Mucosa of stomach (tissue), 1 donor: ENCODE data around the gene KLF11.
"Not testable (repeated sequence)": the region's sequence is repeated elsewhere in the genome, so short reads cannot be mapped to it uniquely, and the experiment has no call there.

Experiments
- H3K27me3 ChIP-seq: one replicate; pipeline ENCODE4 v1.7.0; 2013; ENCODE audit warnings: mild to moderate bottlenecking, low read length; ENCODE audit not compliant: control insufficient read depth, insufficient read depth
- H3K36me3 ChIP-seq: one replicate; pipeline ENCODE4 v1.7.0; 2013; ENCODE audit warnings: low read length; ENCODE audit not compliant: control insufficient read depth, insufficient read depth
- H3K4me1 ChIP-seq: one replicate; pipeline ENCODE4 v1.7.0; 2013; ENCODE audit warnings: mild to moderate bottlenecking, low read length; ENCODE audit not compliant: control insufficient read depth, insufficient read depth
- H3K4me3 ChIP-seq: one replicate; pipeline ENCODE4 v1.7.0; 2013; ENCODE audit warnings: low read length
- H3K9ac ChIP-seq: one replicate; pipeline ENCODE4 v1.7.0; 2013; ENCODE audit warnings: mild to moderate bottlenecking, low read length, moderate library complexity
- H3K9me3 ChIP-seq: one replicate; pipeline ENCODE4 v1.7.0; 2013; ENCODE audit warnings: mild to moderate bottlenecking, low read length, moderate library complexity; ENCODE audit not compliant: control insufficient read depth
- donor health status: Pancreatic carcinoma.

Gene KLF11

DNA sequence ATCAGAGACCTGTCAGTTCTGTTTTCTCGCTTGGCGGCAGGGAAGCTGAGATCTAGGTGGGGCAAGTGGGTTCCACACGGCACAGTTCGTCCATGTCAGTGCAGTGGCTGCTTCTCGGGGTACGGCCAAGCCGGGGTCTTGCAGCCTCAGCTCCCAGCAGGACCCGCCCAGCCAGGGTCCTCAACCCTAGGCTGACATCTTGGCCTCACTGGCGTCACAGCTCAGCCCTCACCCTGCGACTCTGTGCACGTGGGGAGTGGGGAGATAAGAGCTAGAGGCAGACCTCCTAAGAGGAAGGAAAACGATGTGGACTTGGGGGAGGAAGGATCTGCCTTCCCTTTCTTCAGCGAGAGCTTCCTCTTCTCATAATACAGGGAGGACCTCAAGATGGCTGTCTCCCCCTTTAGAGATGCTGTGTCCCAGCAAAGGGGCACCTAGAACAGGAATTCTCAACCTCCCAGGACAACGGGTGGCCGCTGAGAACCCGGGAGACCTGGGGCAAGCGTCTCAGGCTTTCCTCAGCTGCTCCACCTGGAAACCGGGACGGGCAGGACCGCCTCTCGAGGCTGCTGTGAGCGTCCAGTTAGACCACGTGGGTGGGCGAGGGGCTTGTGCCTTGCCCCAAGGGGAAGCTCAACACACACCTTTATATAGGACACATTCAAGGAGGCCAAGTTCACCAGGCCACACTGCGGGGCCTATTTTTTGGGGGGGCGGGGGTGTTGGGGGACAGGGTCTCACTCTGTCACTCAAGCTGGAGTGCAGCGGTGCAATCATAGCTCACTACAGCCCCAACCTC lies 23.5 kb upstream of the KLF11 start:
- no peak overlapping the region for H3K4me3 ChIP-seq
- H3K4me1 ChIP-seq: no peaks in the 10 kb centered on the region
- H3K9ac ChIP-seq: no peak overlapping the region
- H3K36me3 ChIP-seq: no peaks in the 10 kb centered on the region
- H3K27me3 ChIP-seq: peaks cover 5% of the 10 kb centered on the region
- no peaks in the 10 kb centered on the region for H3K9me3 ChIP-seq

DNA sequence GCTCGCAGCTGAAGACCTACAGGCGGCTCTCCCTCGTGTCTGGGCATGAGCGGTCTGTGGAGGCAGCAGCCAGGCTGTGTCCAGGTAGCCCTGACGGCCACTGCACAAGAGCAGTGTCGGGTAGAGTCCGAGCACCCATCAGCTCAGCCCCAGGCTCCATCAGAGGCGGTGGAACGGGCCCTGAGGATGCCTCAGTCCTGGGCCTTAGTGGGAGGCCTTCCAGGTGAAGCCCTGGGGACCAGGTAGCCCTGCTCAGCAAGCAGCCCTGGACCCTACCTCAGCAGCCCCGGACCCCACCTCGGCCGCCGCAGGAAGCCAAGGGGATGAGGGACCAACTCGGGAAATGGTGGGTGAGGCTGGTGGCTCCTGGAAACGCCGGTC lies 21.3 kb upstream of the KLF11 start:
- no peaks in the 10 kb centered on the region for H3K4me1 ChIP-seq
- H3K4me3 ChIP-seq: no peak overlapping the region
- H3K36me3 ChIP-seq: no peaks in the 10 kb centered on the region
- H3K27me3 ChIP-seq: peaks cover 5% of the 10 kb centered on the region
- no peak overlapping the region for H3K9ac ChIP-seq
- no peaks in the 10 kb centered on the region for H3K9me3 ChIP-seq

DNA sequence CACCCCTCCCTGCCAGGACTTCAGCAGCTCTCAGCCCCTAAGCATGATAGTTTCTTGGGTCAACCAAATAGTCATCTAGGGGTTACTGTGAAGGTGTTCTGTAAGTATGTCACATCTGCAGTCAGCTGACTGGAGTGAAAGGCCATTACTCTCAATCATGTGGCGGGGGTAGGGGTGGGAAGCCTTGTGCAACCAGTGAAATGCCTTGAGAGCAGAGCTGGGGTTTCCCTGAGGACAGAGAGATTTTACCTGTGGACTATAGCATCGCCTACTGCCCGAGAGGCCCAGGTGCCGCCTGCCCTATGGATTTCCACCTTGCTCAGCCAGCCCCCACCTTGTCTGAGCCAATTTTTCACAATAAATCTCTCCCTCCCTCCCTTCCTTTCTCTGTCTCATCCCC lies 20.9 kb upstream of the KLF11 start:
- H3K9me3 ChIP-seq: no peaks in the 10 kb centered on the region
- peaks cover 5% of the 10 kb centered on the region for H3K27me3 ChIP-seq
- H3K9ac ChIP-seq: no peak overlapping the region
- H3K4me1 ChIP-seq: no peaks in the 10 kb centered on the region
- no peaks in the 10 kb centered on the region for H3K36me3 ChIP-seq
- H3K4me3 ChIP-seq: no peak overlapping the region

DNA sequence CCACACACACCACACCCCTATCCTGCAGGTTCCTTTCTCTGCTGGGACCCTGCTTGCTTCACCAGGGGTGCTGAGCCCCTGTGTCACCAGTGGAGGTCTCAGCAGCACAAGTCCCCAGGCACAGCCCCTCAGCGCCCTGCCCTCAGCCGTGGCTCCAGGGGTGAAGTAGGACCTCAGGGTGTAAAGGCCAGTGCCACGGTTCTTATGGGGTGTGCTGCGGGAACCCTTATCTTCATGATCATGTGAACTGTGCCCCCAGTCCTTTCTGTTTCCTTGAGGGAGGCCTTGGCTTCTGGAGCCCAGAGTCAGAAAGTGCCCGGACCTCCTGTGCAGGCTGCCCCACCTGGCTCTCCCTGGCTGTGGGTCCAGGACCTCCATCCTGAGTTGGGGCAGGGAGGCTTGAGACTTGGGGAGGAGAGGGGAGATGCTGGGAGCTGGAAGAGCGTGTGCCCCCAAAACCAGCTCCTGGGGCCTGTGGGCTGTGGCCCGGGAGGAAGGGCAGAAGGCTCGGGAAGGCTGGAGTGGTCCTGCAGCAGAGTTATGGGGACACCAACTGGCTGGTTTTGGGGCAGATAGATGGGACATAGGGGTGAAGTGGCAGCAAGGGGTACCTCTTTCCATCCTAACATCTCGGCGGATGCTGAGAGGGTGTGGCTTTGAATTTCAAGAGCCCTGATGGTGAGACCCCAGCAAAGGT lies 20.2 kb upstream of the KLF11 start:
- H3K4me3 ChIP-seq: no peak overlapping the region
- H3K27me3 ChIP-seq: peaks cover 5% of the 10 kb centered on the region
- no peaks in the 10 kb centered on the region for H3K9me3 ChIP-seq
- no peak overlapping the region for H3K9ac ChIP-seq
- no peaks in the 10 kb centered on the region for H3K4me1 ChIP-seq
- no peaks in the 10 kb centered on the region for H3K36me3 ChIP-seq

DNA sequence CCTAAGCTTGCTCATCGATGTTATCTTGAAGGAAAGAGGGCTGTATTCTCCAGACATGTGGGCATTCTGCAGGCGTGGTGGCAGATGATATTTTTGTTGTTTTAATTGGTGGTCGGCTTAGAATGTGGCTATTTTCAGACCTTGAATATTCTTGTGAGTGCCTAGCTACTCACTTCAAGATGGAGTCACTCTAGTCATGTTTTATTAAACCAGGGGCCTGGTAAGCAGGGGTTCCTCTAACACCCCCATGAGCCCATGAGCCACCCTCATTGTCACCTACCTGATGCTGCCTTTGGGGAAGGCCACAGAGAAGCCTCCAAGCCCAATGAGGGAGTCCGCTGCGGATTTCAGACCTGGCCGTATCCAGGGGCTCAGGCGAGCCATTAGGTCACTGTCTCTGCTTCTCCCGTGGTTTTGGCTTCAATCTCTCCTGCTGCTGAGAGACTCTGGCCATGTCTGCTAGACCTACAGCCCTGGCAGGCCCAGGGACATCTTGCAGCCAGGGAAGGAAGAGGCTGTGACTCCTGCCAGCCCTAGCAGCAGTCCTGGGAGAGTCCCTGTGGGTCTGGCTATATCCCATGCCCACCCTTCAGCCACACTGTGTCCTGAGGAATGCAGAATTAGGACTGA lies 16.3 kb upstream of the KLF11 start:
- Histone ChIP-seq H3K9me3 (no peaks in the 10 kb centered on the region), H3K36me3 (no peaks in the 10 kb centered on the region), H3K27me3 (peaks cover 9% of the 10 kb centered on the region), H3K4me1 (peaks cover 20% of the 10 kb centered on the region), H3K9ac (no peak overlapping the region), H3K4me3 (no peak overlapping the region)

DNA sequence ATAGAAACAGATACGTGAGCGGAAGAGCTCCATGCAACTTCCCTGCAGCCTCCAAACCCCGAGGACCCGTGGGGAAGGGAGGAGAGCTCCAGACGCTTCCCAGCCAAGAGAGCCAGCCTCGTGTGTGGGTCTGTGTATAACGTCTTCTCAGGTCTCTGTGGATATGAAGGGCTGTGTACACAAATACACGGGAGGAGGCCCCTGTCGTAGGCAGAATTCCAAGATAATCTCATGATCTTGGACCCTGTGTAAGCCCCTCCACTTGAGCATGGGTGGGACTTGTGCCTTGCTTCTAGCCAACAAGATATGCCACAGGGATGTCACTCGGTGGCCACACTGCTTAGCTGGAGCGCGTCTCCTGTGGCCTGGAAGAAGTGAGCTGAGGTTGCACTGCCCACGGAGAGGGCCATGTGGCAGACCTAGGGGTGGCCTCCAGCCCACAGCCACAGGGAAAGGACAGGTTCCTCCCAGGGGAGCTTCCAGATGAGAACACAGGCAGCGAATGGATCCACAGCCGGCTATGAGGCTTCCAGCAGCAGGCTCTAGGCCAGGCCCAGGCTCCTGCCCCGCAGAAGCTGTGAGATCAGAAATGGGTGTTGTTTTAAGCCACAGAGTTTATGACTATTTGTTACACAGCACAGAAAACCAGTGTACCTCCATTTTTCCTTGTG lies 15.6 kb upstream of the KLF11 start:
- Histone ChIP-seq H3K9ac (no peak overlapping the region), H3K4me3 (no peak overlapping the region), H3K27me3 (peaks cover 4% of the 10 kb centered on the region), H3K4me1 (peaks cover 20% of the 10 kb centered on the region), H3K9me3 (no peaks in the 10 kb centered on the region), H3K36me3 (no peaks in the 10 kb centered on the region)

DNA sequence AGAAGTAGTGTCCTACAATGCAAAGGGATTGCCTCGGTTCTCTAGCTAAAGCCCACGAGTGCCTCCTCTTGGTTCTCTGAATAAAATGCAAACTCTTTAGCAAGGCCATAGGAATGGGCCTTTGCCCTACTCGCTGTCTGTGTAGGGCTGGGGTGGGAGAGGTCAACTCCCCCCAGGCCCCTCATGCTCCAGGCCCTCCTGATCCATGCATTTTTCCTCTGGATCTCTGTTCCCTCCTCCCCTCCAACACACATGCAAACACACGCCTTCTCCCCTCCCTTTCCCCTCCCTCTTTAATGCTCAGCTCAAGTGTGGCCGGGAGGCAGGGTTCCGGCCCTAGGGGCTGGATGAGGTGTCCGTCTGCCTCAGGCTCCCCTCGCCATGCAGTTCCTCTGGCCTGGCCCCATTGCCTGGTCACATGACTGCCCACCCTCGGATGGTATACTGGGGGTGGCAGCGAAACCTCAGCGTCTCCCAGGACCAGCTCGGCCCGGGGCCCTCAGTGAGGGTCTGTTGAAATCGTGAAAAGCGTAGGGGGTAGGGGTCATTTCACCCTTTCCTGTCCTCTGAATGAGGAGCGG lies 14.9 kb upstream of the KLF11 start:
- Histone ChIP-seq H3K4me1 (peaks cover 20% of the 10 kb centered on the region), H3K36me3 (no peaks in the 10 kb centered on the region), H3K4me3 (no peak overlapping the region), H3K27me3 (peaks cover 4% of the 10 kb centered on the region), H3K9ac (no peak overlapping the region), H3K9me3 (no peaks in the 10 kb centered on the region)

DNA sequence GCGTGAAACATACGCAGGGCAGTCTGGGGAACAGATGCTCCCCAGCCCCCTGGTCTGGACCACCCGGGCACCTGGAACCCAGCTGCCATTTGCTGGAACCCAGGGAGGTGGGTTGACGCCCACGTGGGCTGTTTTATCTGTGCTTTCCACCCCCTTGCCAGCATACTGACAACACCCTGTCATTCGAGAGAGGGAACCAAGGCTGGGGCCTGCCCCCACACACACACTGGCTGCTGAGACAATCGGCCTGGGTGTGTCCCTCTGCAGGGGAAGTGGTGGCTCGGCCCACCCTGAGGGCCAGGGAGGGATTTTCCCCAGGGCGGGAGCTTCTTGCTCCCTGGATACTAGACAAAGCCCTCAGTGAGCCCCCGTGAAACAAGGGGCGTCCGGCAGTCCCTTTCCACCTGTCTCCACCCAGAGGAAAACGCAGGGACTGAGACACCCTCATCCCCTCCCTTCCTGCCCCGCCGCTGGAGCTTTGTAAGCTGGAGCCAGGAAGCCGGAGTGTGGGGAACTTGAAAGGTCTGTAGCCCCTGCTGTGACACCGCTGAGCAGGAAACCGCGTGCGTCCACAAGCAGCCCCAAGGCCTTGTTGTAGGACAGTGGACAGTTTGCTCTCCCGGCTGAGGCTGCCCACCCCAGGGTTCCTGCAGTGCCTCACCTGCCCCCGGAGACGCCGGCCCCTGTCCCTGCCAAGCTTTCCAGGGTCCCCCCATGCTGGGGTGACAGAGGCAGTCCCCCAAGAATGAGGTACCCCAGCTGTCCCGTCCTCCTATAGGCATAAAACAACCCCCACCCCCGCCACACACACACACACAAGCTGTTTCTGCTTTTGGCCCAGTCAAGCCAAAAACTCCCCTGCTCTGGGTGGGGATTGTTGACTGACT lies 14.1 kb upstream of the KLF11 start:
- Histone ChIP-seq H3K4me1 (peaks cover 20% of the 10 kb centered on the region), H3K4me3 (no peak overlapping the region), H3K9me3 (no peaks in the 10 kb centered on the region), H3K9ac (peak overlapping the region; percentile 52), H3K36me3 (no peaks in the 10 kb centered on the region), H3K27me3 (peaks cover 4% of the 10 kb centered on the region)

DNA sequence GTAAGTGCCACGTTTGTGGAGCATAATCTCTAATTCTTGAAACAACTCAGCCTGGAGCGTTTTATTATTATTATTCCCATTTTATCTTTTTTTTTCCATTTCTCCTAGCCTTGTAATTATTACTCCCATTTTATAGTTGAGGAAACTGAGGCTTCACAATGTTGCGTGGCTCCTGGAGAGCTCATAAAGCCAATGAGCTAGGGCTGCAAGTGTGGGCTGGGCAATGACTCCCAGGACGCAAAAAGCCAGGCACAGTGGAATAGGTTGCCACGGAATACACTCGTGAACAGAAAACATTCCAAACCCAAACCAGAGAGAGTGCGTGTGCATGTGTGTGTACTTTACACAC lies 13.5 kb upstream of the KLF11 start:
- H3K36me3 ChIP-seq: no peaks in the 10 kb centered on the region
- no peaks in the 10 kb centered on the region for H3K9me3 ChIP-seq
- H3K27me3 ChIP-seq: peaks cover 4% of the 10 kb centered on the region
- H3K9ac ChIP-seq: peak overlapping the region; percentile 52
- peaks cover 25% of the 10 kb centered on the region for H3K4me1 ChIP-seq
- no peak overlapping the region for H3K4me3 ChIP-seq

DNA sequence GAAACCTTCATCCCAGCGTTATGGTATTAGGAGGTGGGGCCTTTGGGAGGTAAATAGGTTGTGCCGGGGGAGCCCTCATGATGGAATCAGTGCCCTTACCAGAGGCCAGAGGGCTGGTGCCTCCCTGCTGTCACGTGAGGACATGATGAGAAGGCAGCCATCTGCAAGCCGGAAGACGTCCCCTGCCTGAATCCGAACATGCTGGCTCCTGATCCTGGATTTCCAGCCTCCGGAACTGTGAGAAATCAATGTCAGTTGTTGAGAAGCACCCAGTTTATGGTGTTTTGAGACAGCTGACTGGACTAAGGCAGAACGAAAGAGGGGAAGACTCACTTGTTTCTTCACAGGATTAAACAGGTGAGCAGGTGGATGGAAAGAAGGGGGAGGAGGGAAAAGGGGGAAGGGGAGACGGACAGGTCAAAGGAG lies 13.0 kb upstream of the KLF11 start:
- Histone ChIP-seq H3K4me3 (no peak overlapping the region), H3K4me1 (peaks cover 29% of the 10 kb centered on the region), H3K27me3 (peaks cover 4% of the 10 kb centered on the region), H3K9me3 (no peaks in the 10 kb centered on the region), H3K36me3 (no peaks in the 10 kb centered on the region), H3K9ac (no peak overlapping the region)

DNA sequence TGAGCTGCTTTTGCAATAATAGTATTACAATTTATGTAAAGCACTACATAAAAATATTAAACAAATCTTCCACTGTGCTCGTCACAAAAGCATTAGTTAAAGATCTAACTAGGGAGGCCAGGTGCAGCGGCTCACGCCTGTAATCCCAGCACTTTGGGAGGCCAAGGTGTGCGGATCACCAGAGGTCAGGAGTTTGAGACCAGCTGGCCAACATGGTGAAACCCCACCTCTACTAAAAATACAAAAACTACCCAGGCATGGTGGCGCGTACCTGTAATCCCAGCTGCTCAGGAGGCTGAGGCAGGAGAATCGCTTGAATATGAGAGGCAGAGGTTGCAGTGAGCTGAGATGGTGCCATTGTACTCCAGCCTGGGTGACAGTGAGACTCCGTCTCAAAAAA lies 12.6 kb upstream of the KLF11 start:
- not testable (repeated sequence) for H3K9me3 ChIP-seq, H3K36me3 ChIP-seq, H3K9ac ChIP-seq, H3K27me3 ChIP-seq, H3K4me3 ChIP-seq
- peaks cover 34% of the 10 kb centered on the region for H3K4me1 ChIP-seq
